Activated T-cell treated with anti-CD3 and anti-CD28 coated beads, Interleukin-2, amount 50 U/mL, for 72 hours (primary cell): ENCODE results near the gene MYO3B. TPM values are rescaled to one million over a fixed set of nuclear protein-coding genes. Genes with fewer than 3 reads are reported as not detected.
"Not testable (repeated sequence)": the region's sequence is repeated elsewhere in the genome, so short reads cannot be mapped to it uniquely, and the experiment has no call there.

ENCODE experiments used
- ATAC-seq, 2 donors: fragments of 150-1000 bp; cut with Tn5 transposase; replicated peaks in 1 of 2; 2 replicates each; pipeline ENCODE4 v1.10.0; 2021; ENCODE audit warnings: moderate library complexity in 2 of 2, mild to moderate bottlenecking in 1 of 2
- DNase-seq, 2 donors: peaks; one replicate each; pipeline ENCODE4 v3.0.0; 2021 to 2022; ENCODE audit warnings: mixed read lengths in 1 of 2
- H3K27ac Mint-ChIP-seq: one replicate; pipeline ENCODE4 v1.8.0; 2022; ENCODE audit warnings: mild to moderate bottlenecking, moderate library complexity, mixed read lengths
- H3K27me3 Mint-ChIP-seq: one replicate; pipeline ENCODE4 v1.8.0; 2022; ENCODE audit warnings: low read depth, mixed read lengths
- H3K36me3 Mint-ChIP-seq, 2 donors: one replicate each; pipeline ENCODE4 v1.8.0; 2022; ENCODE audit warnings: mixed read lengths in 2 of 2, mild to moderate bottlenecking in 1 of 2; ENCODE audit not compliant: insufficient read depth in 2 of 2
- H3K4me1 Mint-ChIP-seq: one replicate; pipeline ENCODE4 v1.8.0; 2022; ENCODE audit warnings: low read depth, mixed read lengths
- H3K4me3 Mint-ChIP-seq, 2 donors: one replicate each; pipeline ENCODE4 v1.8.0; 2022; ENCODE audit warnings: mild to moderate bottlenecking in 2 of 2, mixed read lengths in 2 of 2, moderate library complexity in 2 of 2
- H3K9me3 Mint-ChIP-seq, 2 donors: one replicate each; pipeline ENCODE4 v1.8.0; 2022; ENCODE audit warnings: mixed read lengths in 2 of 2
- total RNA-seq, 2 donors: library from RNA; stranded (reverse); gene quantifications; one replicate each; pipeline ENCODE4 v1.2.3, GENCODE V29; 2022

MYO3B gene
- total RNA-seq, 2 donors from 2014 or later: 3.8 to 4.1 TPM

DNA sequence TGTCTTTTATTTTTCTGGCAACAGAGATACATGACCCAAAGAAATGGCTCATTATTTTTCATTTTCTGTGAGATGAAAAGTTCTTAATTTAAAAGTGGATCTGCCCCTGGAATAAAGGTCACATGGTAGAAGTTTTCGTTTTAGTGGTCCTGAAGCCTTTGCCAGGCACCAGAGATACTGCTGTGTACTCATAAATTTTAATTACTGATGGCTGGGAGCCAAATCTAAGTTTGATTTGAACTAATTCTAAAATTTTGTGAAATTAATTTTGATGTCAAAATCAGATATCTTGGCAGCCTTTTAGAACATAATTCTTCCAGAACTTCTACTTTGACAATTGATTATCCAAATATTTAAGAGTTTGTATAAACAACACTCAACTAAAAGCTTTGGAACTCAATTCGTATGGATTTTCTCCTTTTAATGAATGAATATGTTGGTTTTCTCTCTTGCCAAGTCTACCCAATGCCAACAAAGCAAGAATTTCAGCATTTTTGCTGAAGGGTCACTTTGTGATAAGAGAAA, 408.7 kb downstream of the MYO3B start:
- Mint-ChIP-seq H3K27me3 (peaks cover 6% of the 10 kb centered on the region), H3K27ac (no peak overlapping the region), H3K4me3 (no peak overlapping the region), H3K9me3 (no peaks in the 10 kb centered on the region), H3K4me1 (no peaks in the 10 kb centered on the region), H3K36me3 (no peaks in the 10 kb centered on the region)
- ATAC-seq (no peak), DNase-seq (no peak)

- no peak for DNase-seq
- Mint-ChIP-seq H3K9me3 (no peaks in the 10 kb centered on the region), H3K4me1 (no peaks in the 10 kb centered on the region), H3K27ac (no peak overlapping the region), H3K27me3 (peaks cover 6% of the 10 kb centered on the region), H3K36me3 (no peaks in the 10 kb centered on the region), H3K4me3 (no peak overlapping the region)
- no peak for ATAC-seq
Measured at GRCh38 chr2:170587117-170587516, 409.2 kb downstream of the MYO3B start.

- H3K4me3 Mint-ChIP-seq: no peak overlapping the region
- H3K36me3 Mint-ChIP-seq: no peaks in the 10 kb centered on the region
- H3K4me1 Mint-ChIP-seq: no peaks in the 10 kb centered on the region
- H3K9me3 Mint-ChIP-seq: no peaks in the 10 kb centered on the region
- peaks cover 6% of the 10 kb centered on the region for H3K27me3 Mint-ChIP-seq
- H3K27ac Mint-ChIP-seq: no peak overlapping the region
- DNase-seq: no peak
- ATAC-seq: no peak
Measured at GRCh38 chr2:170587922-170588321, 410.0 kb downstream of the MYO3B start.

GRCh38 chr2:170588729-170589128, 410.8 kb downstream of the MYO3B start:
- Mint-ChIP-seq H3K4me1 (no peaks in the 10 kb centered on the region), H3K9me3 (no peaks in the 10 kb centered on the region), H3K36me3 (no peaks in the 10 kb centered on the region), H3K27me3 (peaks cover 6% of the 10 kb centered on the region), H3K4me3 (no peak overlapping the region), H3K27ac (no peak overlapping the region)
- DNase-seq: no peak
- no peak for ATAC-seq

GRCh38 chr2:170596576-170596975, 418.6 kb downstream of the MYO3B start:
- Mint-ChIP-seq H3K9me3 (no peaks in the 10 kb centered on the region), H3K4me3 (no peak overlapping the region), H3K36me3 (no peaks in the 10 kb centered on the region), H3K4me1 (no peaks in the 10 kb centered on the region), H3K27me3 (no peaks in the 10 kb centered on the region), H3K27ac (no peak overlapping the region)
- DNase-seq (no peak), ATAC-seq (no peak)

- no peaks in the 10 kb centered on the region for H3K27me3 Mint-ChIP-seq
- no peak overlapping the region for H3K4me3 Mint-ChIP-seq
- no peaks in the 10 kb centered on the region for H3K4me1 Mint-ChIP-seq
- no peaks in the 10 kb centered on the region for H3K9me3 Mint-ChIP-seq
- DNase-seq (no peak), ATAC-seq (no peak)
- H3K36me3 Mint-ChIP-seq: no peaks in the 10 kb centered on the region
- H3K27ac Mint-ChIP-seq: no peak overlapping the region
Measured at GRCh38 chr2:170598067-170598395, 420.1 kb downstream of the MYO3B start.

GRCh38 chr2:170601489-170601888, 423.5 kb downstream of the MYO3B start:
- Mint-ChIP-seq H3K9me3 (no peaks in the 10 kb centered on the region), H3K4me3 (no peak overlapping the region)

GRCh38 chr2:170605862-170606261, 427.9 kb downstream of the MYO3B start:
- peaks cover 6% of the 10 kb centered on the region for H3K27me3 Mint-ChIP-seq
- no peaks in the 10 kb centered on the region for H3K9me3 Mint-ChIP-seq
- no peaks in the 10 kb centered on the region for H3K4me1 Mint-ChIP-seq
- no peak overlapping the region for H3K4me3 Mint-ChIP-seq
- H3K36me3 Mint-ChIP-seq: no peaks in the 10 kb centered on the region
- no peak for DNase-seq
- ATAC-seq: no peak
- no peak overlapping the region for H3K27ac Mint-ChIP-seq

More at GRCh38 chr2:170601489-170601888, 423.5 kb downstream of the MYO3B start:
- Mint-ChIP-seq H3K27ac (no peak overlapping the region), H3K27me3 (peaks cover 6% of the 10 kb centered on the region), H3K36me3 (no peaks in the 10 kb centered on the region), H3K4me1 (no peaks in the 10 kb centered on the region)
- DNase-seq (no peak), ATAC-seq (no peak)

DNA sequence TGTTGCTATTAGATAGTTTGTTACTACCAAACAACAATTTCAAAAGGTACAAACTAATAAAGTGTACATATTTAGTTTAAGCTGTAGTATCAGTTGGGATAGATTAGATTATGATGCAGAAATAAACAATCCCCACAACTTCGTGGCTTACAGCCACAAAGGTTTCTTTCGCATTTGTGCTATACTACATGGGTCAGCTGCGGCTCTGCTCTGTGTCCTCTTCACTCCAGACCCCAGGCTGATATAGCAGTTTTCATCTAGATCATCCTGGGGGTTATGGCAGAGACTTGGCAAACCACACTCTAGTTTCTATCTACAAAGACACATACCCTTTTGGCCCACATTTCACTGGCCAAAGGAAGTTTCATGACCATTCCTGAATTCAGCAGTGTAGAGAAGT, 429.2 kb downstream of the MYO3B start:
- no peak overlapping the region for H3K4me3 Mint-ChIP-seq
- H3K4me1 Mint-ChIP-seq: no peaks in the 10 kb centered on the region
- peaks cover 6% of the 10 kb centered on the region for H3K27me3 Mint-ChIP-seq
- no peaks in the 10 kb centered on the region for H3K9me3 Mint-ChIP-seq
- H3K27ac Mint-ChIP-seq: no peak overlapping the region
- no peak for DNase-seq
- H3K36me3 Mint-ChIP-seq: no peaks in the 10 kb centered on the region
- no peak for ATAC-seq

DNA sequence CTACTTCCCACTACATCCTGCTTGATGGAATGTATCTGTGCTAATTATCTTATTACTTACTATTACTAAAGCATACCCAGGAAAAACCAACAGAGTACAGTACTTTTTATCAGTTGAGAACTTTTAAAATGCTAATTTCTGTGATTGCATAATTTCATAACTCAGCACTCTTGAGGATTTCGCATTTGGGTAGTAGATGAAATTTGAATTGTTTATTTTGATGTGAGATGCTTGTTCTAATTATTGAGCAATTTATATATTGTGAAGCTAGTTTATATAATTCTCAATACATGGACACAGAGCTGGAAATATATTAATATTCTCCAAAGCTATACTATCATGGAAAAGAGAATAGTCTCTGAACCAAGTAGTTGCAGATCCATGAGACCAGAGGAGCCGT, 432.7 kb downstream of the MYO3B start:
- H3K4me3 Mint-ChIP-seq: no peak overlapping the region
- H3K27me3 Mint-ChIP-seq: no peaks in the 10 kb centered on the region
- H3K9me3 Mint-ChIP-seq: no peaks in the 10 kb centered on the region
- no peak for ATAC-seq
- no peak overlapping the region for H3K27ac Mint-ChIP-seq
- H3K4me1 Mint-ChIP-seq: no peaks in the 10 kb centered on the region
- no peaks in the 10 kb centered on the region for H3K36me3 Mint-ChIP-seq
- no peak for DNase-seq

GRCh38 chr2:170618948-170619347, 441.0 kb downstream of the MYO3B start:
- not testable (repeated sequence) for H3K4me3 Mint-ChIP-seq, H3K4me1 Mint-ChIP-seq, H3K27me3 Mint-ChIP-seq, H3K9me3 Mint-ChIP-seq, H3K36me3 Mint-ChIP-seq, ATAC-seq, H3K27ac Mint-ChIP-seq, DNase-seq

GRCh38 chr2:170635094-170635493, 457.1 kb downstream of the MYO3B start:
- H3K9me3 Mint-ChIP-seq, H3K27ac Mint-ChIP-seq, DNase-seq, H3K27me3 Mint-ChIP-seq, H3K36me3 Mint-ChIP-seq, H3K4me1 Mint-ChIP-seq, H3K4me3 Mint-ChIP-seq, ATAC-seq: not testable (repeated sequence)

DNA sequence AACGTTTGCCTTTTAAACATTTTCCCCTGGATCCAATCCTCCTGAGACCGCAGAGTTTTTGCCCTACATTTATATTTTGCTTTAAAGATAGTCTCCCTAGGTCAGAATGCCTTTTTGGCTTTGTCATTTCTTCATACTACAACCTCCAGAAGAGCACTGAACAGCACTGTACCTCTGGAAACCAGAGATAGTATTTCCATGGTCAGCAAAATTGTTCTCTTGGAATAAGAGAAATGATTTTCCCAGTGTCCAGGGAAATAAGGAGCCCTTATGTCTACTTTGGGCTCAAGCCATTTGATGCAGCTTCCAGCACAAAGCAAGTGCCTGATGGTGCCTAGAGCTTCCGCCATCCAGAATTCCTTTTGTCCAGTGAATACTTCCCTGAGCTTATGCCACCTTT, 461.7 kb downstream of the MYO3B start:
- DNase-seq (no peak), ATAC-seq (no peak)
- no peaks in the 10 kb centered on the region for H3K4me1 Mint-ChIP-seq
- H3K27me3 Mint-ChIP-seq: no peaks in the 10 kb centered on the region
- H3K27ac Mint-ChIP-seq: no peak overlapping the region
- H3K4me3 Mint-ChIP-seq: no peak overlapping the region
- no peaks in the 10 kb centered on the region for H3K9me3 Mint-ChIP-seq
- H3K36me3 Mint-ChIP-seq: no peaks in the 10 kb centered on the region

- H3K27ac Mint-ChIP-seq: no peak overlapping the region
- ATAC-seq (no peak), DNase-seq (no peak)
- no peaks in the 10 kb centered on the region for H3K9me3 Mint-ChIP-seq
- H3K4me1 Mint-ChIP-seq: no peaks in the 10 kb centered on the region
- no peaks in the 10 kb centered on the region for H3K36me3 Mint-ChIP-seq
- no peaks in the 10 kb centered on the region for H3K27me3 Mint-ChIP-seq
- no peak overlapping the region for H3K4me3 Mint-ChIP-seq
Measured at GRCh38 chr2:170641961-170642360, 464.0 kb downstream of the MYO3B start.
